Measurements from ENCODE around the gene TFDP1.
A peak's percentile ranks its signal among the peaks of the same experiment; 100 is the strongest.
"Not testable (repeated sequence)": the region's sequence is repeated elsewhere in the genome, so short reads cannot be mapped to it uniquely, and the experiment has no call there.

TFDP1 gene

GRCh38 chr13:113550453-113550852 lies 34.1 kb upstream of the TFDP1 start:
- DNase-seq (ENCODE audit: low spot score) = no peak

GRCh38 chr13:113551081-113552000 lies 33.2 kb upstream of the TFDP1 start:
- no peak for DNase-seq (ENCODE audit: low spot score)

- DNase-seq (ENCODE audit: low spot score) = no peak
These were observed 32.5 kb upstream of the TFDP1 start for GRCh38 chr13:113552079-113552478.

- no peak for DNase-seq (ENCODE audit: low spot score)
These were observed 31.6 kb upstream of the TFDP1 start for GRCh38 chr13:113552786-113553434.

- DNase-seq (ENCODE audit: low spot score) = no peak
These were observed 30.8 kb upstream of the TFDP1 start for GRCh38 chr13:113553511-113554332.

- DNase-seq (ENCODE audit: low spot score) = no peak
These were observed 30.2 kb upstream of the TFDP1 start for GRCh38 chr13:113554333-113554700.

GRCh38 chr13:113555141-113555540 lies 29.4 kb upstream of the TFDP1 start:
- no peak for DNase-seq (ENCODE audit: low spot score)

GRCh38 chr13:113557013-113557412 lies 27.5 kb upstream of the TFDP1 start:
- no peak for DNase-seq (ENCODE audit: low spot score)

- DNase-seq (ENCODE audit: low spot score) = no peak
These were observed 26.1 kb upstream of the TFDP1 start for GRCh38 chr13:113558461-113558860.

GRCh38 chr13:113559061-113559460 lies 25.5 kb upstream of the TFDP1 start:
- no peak for DNase-seq (ENCODE audit: low spot score)

- no peak for DNase-seq (ENCODE audit: low spot score)
These were observed 24.5 kb upstream of the TFDP1 start for GRCh38 chr13:113559901-113560644.

- DNase-seq (ENCODE audit: low spot score) = no peak
These were observed 23.7 kb upstream of the TFDP1 start for GRCh38 chr13:113560645-113561416.

GRCh38 chr13:113561417-113562084 lies 23.0 kb upstream of the TFDP1 start:
- no peak for DNase-seq (ENCODE audit: low spot score)

GRCh38 chr13:113562085-113562749 lies 22.3 kb upstream of the TFDP1 start:
- peak; percentile 25 for DNase-seq (ENCODE audit: low spot score)

- no peak for DNase-seq (ENCODE audit: low spot score)
These were observed 21.7 kb upstream of the TFDP1 start for GRCh38 chr13:113562844-113563243.

GRCh38 chr13:113563511-113563910 lies 21.0 kb upstream of the TFDP1 start:
- DNase-seq (ENCODE audit: low spot score) = not testable (repeated sequence)

GRCh38 chr13:113564331-113565023 lies 20.1 kb upstream of the TFDP1 start:
- DNase-seq (ENCODE audit: low spot score) = no peak

GRCh38 chr13:113565526-113566226 lies 18.9 kb upstream of the TFDP1 start:
- DNase-seq (ENCODE audit: low spot score) = no peak

GRCh38 chr13:113566227-113566561 lies 18.4 kb upstream of the TFDP1 start:
- no peak for DNase-seq (ENCODE audit: low spot score)

Data from CD4-positive, alpha-beta T cell treated with Interleukin-15 for 4 hours (primary cell).